WI38 (cell line): ENCODE measurements around the gene TOX2.

Source experiments
- H3K4me3 ChIP-seq: 2 replicates; pipeline ENCODE4 v1.5.1; 2011; ENCODE audit warnings: low read depth, mild to moderate bottlenecking, control low read depth, low read length
- TF ChIP-seq, protein P1 (sequence below): IDR thresholded peaks from 2 replicates; pipeline ENCODE4 v1.5.1; 2012; ENCODE audit warnings: low read depth, mild to moderate bottlenecking, control low read depth, low read length

TOX2 gene

GRCh38 chr20:43916881-43917371 lies 2.3 kb downstream of the TOX2 start:
- TF ChIP-seq, protein P1, sequence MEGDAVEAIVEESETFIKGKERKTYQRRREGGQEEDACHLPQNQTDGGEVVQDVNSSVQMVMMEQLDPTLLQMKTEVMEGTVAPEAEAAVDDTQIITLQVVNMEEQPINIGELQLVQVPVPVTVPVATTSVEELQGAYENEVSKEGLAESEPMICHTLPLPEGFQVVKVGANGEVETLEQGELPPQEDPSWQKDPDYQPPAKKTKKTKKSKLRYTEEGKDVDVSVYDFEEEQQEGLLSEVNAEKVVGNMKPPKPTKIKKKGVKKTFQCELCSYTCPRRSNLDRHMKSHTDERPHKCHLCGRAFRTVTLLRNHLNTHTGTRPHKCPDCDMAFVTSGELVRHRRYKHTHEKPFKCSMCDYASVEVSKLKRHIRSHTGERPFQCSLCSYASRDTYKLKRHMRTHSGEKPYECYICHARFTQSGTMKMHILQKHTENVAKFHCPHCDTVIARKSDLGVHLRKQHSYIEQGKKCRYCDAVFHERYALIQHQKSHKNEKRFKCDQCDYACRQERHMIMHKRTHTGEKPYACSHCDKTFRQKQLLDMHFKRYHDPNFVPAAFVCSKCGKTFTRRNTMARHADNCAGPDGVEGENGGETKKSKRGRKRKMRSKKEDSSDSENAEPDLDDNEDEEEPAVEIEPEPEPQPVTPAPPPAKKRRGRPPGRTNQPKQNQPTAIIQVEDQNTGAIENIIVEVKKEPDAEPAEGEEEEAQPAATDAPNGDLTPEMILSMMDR = no peak
- H3K4me3 ChIP-seq = peak overlapping the region; percentile 77

GRCh38 chr20:43917380-43917779 lies 2.7 kb downstream of the TOX2 start:
- peak overlapping the region; percentile 77 for H3K4me3 ChIP-seq
- TF ChIP-seq, protein P1 = no peak

GRCh38 chr20:43919686-43920403 lies 5.2 kb downstream of the TOX2 start:
- no peak overlapping the region for H3K4me3 ChIP-seq
- TF ChIP-seq, protein P1 = no peak

DNA sequence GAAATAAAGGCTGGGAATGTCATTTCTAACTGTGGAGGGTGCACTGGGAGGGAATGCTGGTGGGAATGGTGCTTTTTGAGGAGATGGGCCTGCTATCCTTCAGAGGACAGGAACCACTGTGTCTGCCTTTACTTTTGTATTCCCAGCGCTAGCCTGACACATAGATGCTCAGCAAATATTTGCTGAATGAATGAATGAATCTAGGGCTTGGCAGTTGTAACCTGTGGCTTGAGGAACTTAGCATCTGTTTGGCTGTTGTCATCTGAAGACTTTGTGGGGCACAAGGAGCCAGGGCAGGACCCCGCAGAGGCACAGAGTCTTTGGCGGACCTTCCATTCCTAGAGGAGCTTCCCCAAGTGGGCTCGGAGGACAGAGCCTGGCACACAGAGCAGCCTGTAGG lies 6.1 kb downstream of the TOX2 start:
- TF ChIP-seq, protein P1 = no peak
- H3K4me3 ChIP-seq = no peak overlapping the region

DNA sequence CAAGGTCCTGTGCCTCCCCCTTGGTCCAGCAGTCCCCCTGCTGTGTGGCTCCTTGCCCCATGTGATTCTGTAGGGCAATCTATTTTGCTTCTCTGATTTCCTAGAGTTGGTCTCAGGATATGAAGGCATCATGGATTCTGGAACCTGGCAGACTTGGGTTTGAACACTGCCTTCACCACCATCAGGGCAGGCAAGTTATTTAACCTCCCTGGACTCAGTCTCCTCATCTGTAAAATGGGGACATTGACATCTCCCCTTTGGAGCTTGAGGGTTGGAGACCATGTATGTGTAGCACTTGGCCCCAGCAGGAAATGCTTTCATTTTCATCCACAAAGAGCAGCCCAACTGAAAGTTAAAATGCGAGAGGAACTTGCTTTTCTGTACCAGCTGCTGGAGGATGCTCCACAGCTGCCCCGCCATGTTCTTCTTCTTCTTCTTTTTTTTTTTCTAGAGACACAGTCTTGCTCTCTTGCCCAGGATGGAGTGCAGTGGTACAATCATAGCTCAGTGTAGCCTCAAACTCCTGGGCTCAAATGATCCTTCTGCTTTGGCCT lies 6.7 kb downstream of the TOX2 start:
- TF ChIP-seq, protein P1 = no peak

GRCh38 chr20:43922614-43923013 lies 8.0 kb downstream of the TOX2 start:
- TF ChIP-seq, protein P1 = no peak
- no peak overlapping the region for H3K4me3 ChIP-seq

More for the DNA sequence above, 6.7 kb downstream of the TOX2 start:
- H3K4me3 ChIP-seq = no peak overlapping the region

DNA sequence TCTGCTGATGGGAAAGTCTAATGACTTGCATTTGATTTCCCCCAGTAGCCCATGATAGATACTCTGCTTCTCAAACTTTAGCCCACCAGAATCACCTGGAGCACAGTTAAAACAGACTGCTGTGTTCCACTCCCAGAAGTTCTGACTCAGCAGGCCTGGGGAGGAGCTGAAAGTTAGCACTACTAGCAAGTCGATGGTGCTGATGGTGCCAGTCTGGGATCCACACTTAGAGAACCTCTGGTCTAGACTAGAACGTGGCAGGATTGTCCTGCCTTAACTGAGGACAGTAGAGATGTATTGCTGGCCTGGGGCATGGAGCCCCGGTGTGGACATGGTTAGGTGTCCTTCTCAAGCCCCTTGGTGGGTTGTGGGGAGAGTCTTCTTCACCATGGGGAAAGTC lies 8.7 kb downstream of the TOX2 start:
- TF ChIP-seq, protein P1 = no peak
- no peak overlapping the region for H3K4me3 ChIP-seq
